GM23248 (cell line): ENCODE data around the gene PRKAG1.

Experiments
- EZH2 ChIP-seq: fragments of 200-600 bp; sonication (generic); IDR thresholded peaks from 2 replicates; pipeline ENCODE4 v1.6.1; 2018; ENCODE audit warnings: antibody characterized with exemption, mild to moderate bottlenecking; ENCODE audit not compliant: insufficient read depth, poor library complexity, severe bottlenecking
- EZH2phosphoT487 ChIP-seq: fragments of 200-600 bp; sonication (generic); IDR thresholded peaks from 2 replicates; pipeline ENCODE4 v1.6.1; 2018; ENCODE audit warnings: antibody characterized with exemption, moderate library complexity, mild to moderate bottlenecking, low read depth; ENCODE audit not compliant: insufficient read depth

DNA sequence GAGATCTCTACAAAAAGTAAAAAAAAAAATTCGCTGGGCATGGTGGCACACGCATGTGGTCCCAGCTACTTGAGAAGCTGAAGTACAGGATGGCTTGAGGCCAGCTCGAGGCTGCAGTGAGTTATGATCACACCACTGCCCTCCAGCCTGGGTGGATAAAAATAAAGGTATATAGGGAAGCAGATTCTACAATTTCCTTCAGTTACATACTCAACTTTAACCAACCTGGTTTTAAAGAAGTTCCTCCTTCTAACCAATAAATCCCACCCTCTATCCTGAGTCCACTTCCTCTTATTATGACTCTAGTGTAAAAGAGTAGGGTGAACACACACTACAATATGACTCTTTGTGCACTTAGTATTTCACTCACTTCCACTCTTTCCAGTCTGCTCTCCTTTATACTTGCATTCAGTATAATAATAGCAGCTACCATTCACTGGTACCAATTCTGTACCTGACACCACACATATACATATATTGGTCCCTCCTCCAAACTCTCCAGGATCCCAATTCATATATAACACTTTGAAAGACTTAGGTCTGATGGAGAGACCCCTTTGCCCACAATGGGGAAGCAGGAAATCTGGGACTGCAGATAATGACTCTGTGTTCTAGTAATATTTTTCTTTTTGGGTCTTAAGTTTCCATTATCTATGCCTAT, 63.6 kb downstream of the PRKAG1 start:
- TF ChIP-seq EZH2phosphoT487 (no peak), EZH2 (no peak)
